Measurements from ENCODE around the gene CYB561D2. TPM values are rescaled to one million over a fixed set of nuclear protein-coding genes. Genes with fewer than 3 reads are reported as not detected.

Gene CYB561D2
- total and polyA plus RNA-seq, 2 of the 13 experiments (the other 11 are each of a cell fraction or from before 2014, with no cell fraction given), result 11.1 to 17.2 TPM

DNA sequence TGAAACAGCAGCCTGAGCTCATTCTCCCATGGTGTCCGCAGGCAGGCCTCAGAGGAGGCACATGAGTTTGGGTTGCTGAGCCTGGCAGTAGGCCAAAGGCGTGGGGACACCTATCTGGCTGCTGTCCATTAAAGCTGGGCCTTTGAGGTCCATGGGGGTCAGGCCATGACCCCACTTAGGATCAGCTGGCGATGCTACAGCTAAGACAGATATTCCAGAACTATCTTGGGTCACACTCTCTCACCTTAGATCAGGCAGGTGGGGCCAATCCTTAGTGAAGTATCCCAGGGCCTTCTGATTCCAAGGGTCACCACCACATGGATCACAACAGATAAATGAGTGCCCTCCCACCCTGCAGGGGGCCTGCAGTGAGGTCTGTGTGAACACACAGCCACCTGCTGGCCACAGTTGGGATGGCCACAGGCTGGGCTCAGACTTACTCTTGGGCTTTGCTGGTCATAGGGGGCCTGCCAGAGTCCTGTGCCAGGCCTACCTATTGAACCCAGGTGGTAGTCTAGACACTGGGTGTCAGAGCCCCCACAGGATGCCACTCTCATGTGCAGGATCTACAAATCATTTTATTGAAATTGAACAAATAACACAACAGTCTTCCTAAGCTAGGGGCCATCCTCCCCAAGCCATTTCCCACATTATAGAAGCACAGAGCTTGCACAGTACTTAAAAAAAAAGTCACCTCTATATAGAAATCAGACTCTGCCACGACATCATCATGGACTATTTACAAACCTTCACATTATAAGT is 26.1 kb upstream of the CYB561D2 start (continued):
- TF ChIP-seq ISL2 (CRISPR knock-in tag; IDR thresholded peaks at IDR 0.05) (peak; percentile 44; the same call in 1 of the 2 replicates), ZSCAN29 (CRISPR knock-in tag; conservative IDR thresholded peaks at IDR 0.05) (peak; percentile 60; the same call in 1 of the 2 replicates), ZNF264 (CRISPR knock-in tag; IDR thresholded peaks at IDR 0.05) (0 out of 2 replicates have a peak, but pooled peaks have one; percentile 39), RNF2 (conservative IDR thresholded peaks at IDR 0.05; ENCODE audit: low read depth) (no peak), MXI1 (IDR thresholded peaks at IDR 0.05; ENCODE audit: borderline replicate concordance, low read depth, low read length) (peak; percentile 67; the same call in 1 of the 3 replicates), MIER3 (CRISPR knock-in tag; IDR thresholded peaks at IDR 0.05; ENCODE audit: borderline replicate concordance) (peak; percentile 21; the same call in 1 of the 2 replicates), DDIT3 (CRISPR knock-in tag; IDR thresholded peaks at IDR 0.05) (no peak), FOXM1 (CRISPR knock-in tag; IDR thresholded peaks at IDR 0.05) (no peak), HOXA5 (CRISPR knock-in tag; IDR thresholded peaks at IDR 0.05) (peak; percentile 63; the same call in 1 of the 2 replicates), U2AF1 (optimal IDR thresholded peaks at IDR 0.05; ENCODE audit: low read depth, low read length) (no peak), REST (IDR thresholded peaks at IDR 0.05; ENCODE audit: borderline replicate concordance in 1 of 2, low read depth in 1 of 2, low read length in 2 of 2) (no peak), ARNT2 (CRISPR knock-in tag; IDR thresholded peaks at IDR 0.05; ENCODE audit: low read depth) (0 out of 2 replicates have a peak, but pooled peaks have one; percentile 27), ZBTB7B (CRISPR knock-in tag; IDR thresholded peaks at IDR 0.05) (peak; percentile 97), ATF1 (CRISPR knock-in tag; IDR thresholded peaks at IDR 0.05) (no peak), ZBTB8A (CRISPR knock-in tag; IDR thresholded peaks at IDR 0.05; ENCODE audit: borderline replicate concordance, low read depth) (no peak), SMARCE1 (IDR thresholded peaks at IDR 0.05; ENCODE audit: borderline replicate concordance) (no peak), SOX6 (IDR thresholded peaks at IDR 0.05) (no peak), SOX6 (CRISPR knock-in tag; IDR thresholded peaks at IDR 0.05) (peak; percentile 67)
- TF ChIP-seq, protein P1, sequence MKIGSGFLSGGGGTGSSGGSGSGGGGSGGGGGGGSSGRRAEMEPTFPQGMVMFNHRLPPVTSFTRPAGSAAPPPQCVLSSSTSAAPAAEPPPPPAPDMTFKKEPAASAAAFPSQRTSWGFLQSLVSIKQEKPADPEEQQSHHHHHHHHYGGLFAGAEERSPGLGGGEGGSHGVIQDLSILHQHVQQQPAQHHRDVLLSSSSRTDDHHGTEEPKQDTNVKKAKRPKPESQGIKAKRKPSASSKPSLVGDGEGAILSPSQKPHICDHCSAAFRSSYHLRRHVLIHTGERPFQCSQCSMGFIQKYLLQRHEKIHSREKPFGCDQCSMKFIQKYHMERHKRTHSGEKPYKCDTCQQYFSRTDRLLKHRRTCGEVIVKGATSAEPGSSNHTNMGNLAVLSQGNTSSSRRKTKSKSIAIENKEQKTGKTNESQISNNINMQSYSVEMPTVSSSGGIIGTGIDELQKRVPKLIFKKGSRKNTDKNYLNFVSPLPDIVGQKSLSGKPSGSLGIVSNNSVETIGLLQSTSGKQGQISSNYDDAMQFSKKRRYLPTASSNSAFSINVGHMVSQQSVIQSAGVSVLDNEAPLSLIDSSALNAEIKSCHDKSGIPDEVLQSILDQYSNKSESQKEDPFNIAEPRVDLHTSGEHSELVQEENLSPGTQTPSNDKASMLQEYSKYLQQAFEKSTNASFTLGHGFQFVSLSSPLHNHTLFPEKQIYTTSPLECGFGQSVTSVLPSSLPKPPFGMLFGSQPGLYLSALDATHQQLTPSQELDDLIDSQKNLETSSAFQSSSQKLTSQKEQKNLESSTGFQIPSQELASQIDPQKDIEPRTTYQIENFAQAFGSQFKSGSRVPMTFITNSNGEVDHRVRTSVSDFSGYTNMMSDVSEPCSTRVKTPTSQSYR (CRISPR knock-in tag; IDR thresholded peaks at IDR 0.05; ENCODE audit: borderline replicate concordance), result no peak
- TF ChIP-seq, protein P2, sequence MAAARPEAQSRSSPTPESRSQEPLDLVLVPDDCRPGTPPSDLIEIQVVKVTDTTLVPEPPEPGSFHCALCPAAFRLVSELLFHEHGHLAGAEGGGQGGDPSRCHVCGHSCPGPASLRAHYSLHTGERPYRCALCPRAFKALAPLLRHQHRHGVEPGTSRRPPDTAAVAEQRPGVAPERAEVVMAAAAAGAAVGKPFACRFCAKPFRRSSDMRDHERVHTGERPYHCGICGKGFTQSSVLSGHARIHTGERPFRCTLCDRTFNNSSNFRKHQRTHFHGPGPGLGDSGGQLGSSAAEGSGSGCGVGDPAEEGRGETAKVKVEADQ (CRISPR knock-in tag; IDR thresholded peaks at IDR 0.05; ENCODE audit: borderline replicate concordance), result no peak
- TF ChIP-seq, protein P3, sequence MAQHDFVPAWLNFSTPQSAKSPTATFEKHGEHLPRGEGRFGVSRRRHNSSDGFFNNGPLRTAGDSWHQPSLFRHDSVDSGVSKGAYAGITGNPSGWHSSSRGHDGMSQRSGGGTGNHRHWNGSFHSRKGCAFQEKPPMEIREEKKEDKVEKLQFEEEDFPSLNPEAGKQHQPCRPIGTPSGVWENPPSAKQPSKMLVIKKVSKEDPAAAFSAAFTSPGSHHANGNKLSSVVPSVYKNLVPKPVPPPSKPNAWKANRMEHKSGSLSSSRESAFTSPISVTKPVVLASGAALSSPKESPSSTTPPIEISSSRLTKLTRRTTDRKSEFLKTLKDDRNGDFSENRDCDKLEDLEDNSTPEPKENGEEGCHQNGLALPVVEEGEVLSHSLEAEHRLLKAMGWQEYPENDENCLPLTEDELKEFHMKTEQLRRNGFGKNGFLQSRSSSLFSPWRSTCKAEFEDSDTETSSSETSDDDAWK (CRISPR knock-in tag; IDR thresholded peaks at IDR 0.05), result no peak
